Osteocyte (in vitro differentiated cells): ENCODE results near the gene KIAA1586. TPM values are rescaled to one million over a fixed set of nuclear protein-coding genes. Genes with fewer than 3 reads are reported as not detected.
"Not testable (repeated sequence)": the region's sequence is repeated elsewhere in the genome, so short reads cannot be mapped to it uniquely, and the experiment has no call there.

ENCODE experiments used
- DNase-seq: peaks from one replicate; pipeline ENCODE4 v3.0.0; 2021; ENCODE audit warnings: mixed read lengths; ENCODE audit not compliant: unreplicated experiment; ENCODE audit errors: extremely low spot score
- H3K27ac Mint-ChIP-seq: one replicate; pipeline ENCODE4 v1.8.0; 2021; ENCODE audit warnings: mild to moderate bottlenecking, mixed read lengths; ENCODE audit not compliant: unreplicated experiment
- H3K27me3 Mint-ChIP-seq: one replicate; pipeline ENCODE4 v1.8.0; 2021; ENCODE audit warnings: mixed read lengths; ENCODE audit not compliant: unreplicated experiment
- H3K36me3 Mint-ChIP-seq: one replicate; pipeline ENCODE4 v1.8.0; 2021; ENCODE audit warnings: mixed read lengths; ENCODE audit not compliant: unreplicated experiment
- H3K4me1 Mint-ChIP-seq: one replicate; pipeline ENCODE4 v1.8.0; 2021; ENCODE audit warnings: mixed read lengths; ENCODE audit not compliant: unreplicated experiment
- H3K4me3 Mint-ChIP-seq: one replicate; pipeline ENCODE4 v1.8.0; 2021; ENCODE audit warnings: mild to moderate bottlenecking, moderate library complexity, mixed read lengths; ENCODE audit not compliant: unreplicated experiment
- H3K9me3 Mint-ChIP-seq: one replicate; pipeline ENCODE4 v1.8.0; 2021; ENCODE audit warnings: mixed read lengths; ENCODE audit not compliant: unreplicated experiment
- CTCF ChIP-seq: fragments of 200-600 bp; sonication (generic); IDR thresholded peaks from 2 replicates; pipeline ENCODE4 v1.5.0; 2021; ENCODE audit warnings: antibody characterized with exemption, mild to moderate bottlenecking, moderate library complexity
- total RNA-seq: library from RNA; stranded (reverse); gene quantifications from 2 replicates; pipeline ENCODE4 v1.2.1, GENCODE V29; 2021

KIAA1586 gene
- total RNA-seq, 1 donor from 2014 or later, result 18.1 TPM

GRCh38 chr6:57006101-57006500, 40.4 kb upstream of the KIAA1586 start:
- no peaks in the 10 kb centered on the region for H3K9me3 Mint-ChIP-seq
- H3K4me3 Mint-ChIP-seq, result no peak overlapping the region
- no peaks in the 10 kb centered on the region for H3K27me3 Mint-ChIP-seq
- no peaks in the 10 kb centered on the region for H3K4me1 Mint-ChIP-seq
- DNase-seq, result no peak
- no peak overlapping the region for H3K27ac Mint-ChIP-seq
- no peak for TF ChIP-seq CTCF
- H3K36me3 Mint-ChIP-seq, result peaks cover 3% of the 10 kb centered on the region

- not testable (repeated sequence) for H3K4me1 Mint-ChIP-seq, H3K27me3 Mint-ChIP-seq, H3K9me3 Mint-ChIP-seq, H3K36me3 Mint-ChIP-seq, H3K4me3 Mint-ChIP-seq, DNase-seq, H3K27ac Mint-ChIP-seq
Measured at GRCh38 chr6:57008069-57008468, 38.4 kb upstream of the KIAA1586 start.

- no peak for DNase-seq
- TF ChIP-seq CTCF, result no peak
- no peaks in the 10 kb centered on the region for H3K36me3 Mint-ChIP-seq
- H3K4me3 Mint-ChIP-seq, result no peak overlapping the region
- H3K27ac Mint-ChIP-seq, result peak overlapping the region; percentile 73
- no peaks in the 10 kb centered on the region for H3K27me3 Mint-ChIP-seq
- H3K4me1 Mint-ChIP-seq, result peaks cover 18% of the 10 kb centered on the region
- peaks cover 3% of the 10 kb centered on the region for H3K9me3 Mint-ChIP-seq
Measured at GRCh38 chr6:57013521-57013926, 33.0 kb upstream of the KIAA1586 start.

GRCh38 chr6:57017069-57017468, 29.4 kb upstream of the KIAA1586 start:
- Mint-ChIP-seq H3K36me3 (no peaks in the 10 kb centered on the region), H3K4me3 (no peak overlapping the region), H3K27ac (no peak overlapping the region), H3K4me1 (peaks cover 18% of the 10 kb centered on the region), H3K9me3 (peaks cover 3% of the 10 kb centered on the region), H3K27me3 (no peaks in the 10 kb centered on the region)
- DNase-seq, result no peak
- no peak for TF ChIP-seq CTCF

- DNase-seq, result no peak
- Mint-ChIP-seq H3K4me1 (peaks cover 16% of the 10 kb centered on the region), H3K9me3 (peaks cover 2% of the 10 kb centered on the region), H3K36me3 (no peaks in the 10 kb centered on the region), H3K27me3 (no peaks in the 10 kb centered on the region), H3K27ac (no peak overlapping the region), H3K4me3 (no peak overlapping the region)
- no peak for TF ChIP-seq CTCF
Measured at GRCh38 chr6:57017841-57018240, 28.7 kb upstream of the KIAA1586 start.

- Mint-ChIP-seq H3K4me1 (peaks cover 1% of the 10 kb centered on the region), H3K4me3 (no peak overlapping the region)
Measured at GRCh38 chr6:57019434-57019833, 27.1 kb upstream of the KIAA1586 start.

More at GRCh38 chr6:57019434-57019833, 27.1 kb upstream of the KIAA1586 start:
- DNase-seq, result no peak
- Mint-ChIP-seq H3K36me3 (peaks cover 4% of the 10 kb centered on the region), H3K27ac (no peak overlapping the region), H3K9me3 (peaks cover 8% of the 10 kb centered on the region), H3K27me3 (no peaks in the 10 kb centered on the region)
- TF ChIP-seq CTCF, result no peak
